Peyer's patch (tissue), 4 donors: Measurements from ENCODE around the gene STYK1. TPM values are rescaled to one million over a fixed set of nuclear protein-coding genes. Genes with fewer than 3 reads are reported as not detected.
A peak's percentile ranks its signal among the peaks of the same experiment; 100 is the strongest.

ENCODE experiments used
- DNase-seq, 3 donors: peaks; one replicate each; pipeline ENCODE4 v3.0.0-alpha.2; 2017 to 2019
- H3K27ac ChIP-seq, 4 donors: fragments of 200-600 bp; sonication (generic); one replicate each; pipeline ENCODE4 v1.5.1; 2016 to 2019
- H3K27me3 ChIP-seq, 2 donors: fragments of 200-600 bp; sonication (generic); one replicate each; pipeline ENCODE4 v1.5.1; 2019
- H3K36me3 ChIP-seq, 3 donors: fragments of 200-600 bp; sonication (generic); one replicate each; pipeline ENCODE4 v1.5.1; 2016 to 2019
- H3K4me1 ChIP-seq, 4 donors: fragments of 200-600 bp; sonication (generic); one replicate each; pipeline ENCODE4 v1.5.1; 2016 to 2019
- H3K4me3 ChIP-seq, 4 donors: fragments of 200-600 bp; sonication (generic); 1 replicate in 3 of 4; 2 replicates in 1 of 4; pipeline ENCODE4 v1.5.1; 2016 to 2019; ENCODE audit warnings: mild to moderate bottlenecking in 1 of 4
- H3K9me3 ChIP-seq, 4 donors: fragments of 200-600 bp; sonication (generic); one replicate each; pipeline ENCODE4 v1.5.1; 2016 to 2019; ENCODE audit warnings: mild to moderate bottlenecking in 1 of 4
- POLR2A ChIP-seq, 2 donors: fragments of 450-650 bp; IDR thresholded peaks; one replicate each; pipeline ENCODE4 v1.5.1; 2017; ENCODE audit warnings: antibody characterized with exemption in 2 of 2, mild to moderate bottlenecking in 2 of 2, moderate library complexity in 2 of 2
- total RNA-seq, 4 donors: library from RNA; depleted of rRNA; stranded (reverse); fragments of >200 nt; gene quantifications; one replicate each; pipeline ENCODE4 v1.1.0, GENCODE V29; 2016
- TF ChIP-seq, protein P1 (sequence below), 6 experiments: fragments of 450-650 bp in 4 of 6; fragments of 200-600 bp in 2 of 6; sonication (generic) in 1 of 6; IDR thresholded peaks; one replicate each; pipeline ENCODE4 v1.5.1; 2017 to 2019; ENCODE audit warnings: antibody characterized with exemption in 6 of 6, mild to moderate bottlenecking in 3 of 6, moderate library complexity in 1 of 6

Gene STYK1
- total RNA-seq, 4 donors from 2014 or later, result 5.8 to 43.1 (median 25.4) TPM

DNA sequence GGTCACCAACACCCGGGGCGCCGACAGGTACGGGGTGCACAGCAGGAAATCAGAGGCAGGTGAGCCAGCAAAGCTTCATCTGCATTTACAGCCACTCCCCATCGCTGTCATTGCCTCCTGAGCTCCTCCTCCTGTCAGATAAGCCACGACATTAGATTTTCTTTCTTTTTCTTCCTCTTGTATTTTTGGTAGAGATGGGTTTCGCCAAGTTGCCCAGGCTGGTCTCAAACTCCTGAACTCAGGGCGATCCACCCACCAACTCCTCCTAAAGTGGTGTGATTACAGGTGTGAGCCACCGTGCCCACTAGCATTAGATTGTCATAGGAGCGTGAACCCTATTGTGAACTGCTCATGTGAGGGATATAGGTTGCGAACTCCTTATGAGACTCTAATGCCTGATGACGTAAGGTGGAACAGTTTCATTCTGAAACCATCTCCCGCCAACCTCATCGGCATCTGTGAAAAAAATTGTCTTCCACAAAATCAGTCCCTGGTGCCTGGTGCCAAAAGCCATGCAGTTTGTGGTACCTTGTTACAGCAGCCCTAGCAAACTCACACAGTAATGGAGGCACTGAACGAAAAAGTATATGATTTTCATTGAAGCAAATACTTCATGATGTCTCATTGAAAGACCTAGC, 1.5 kb downstream of the STYK1 start:
- Histone ChIP-seq H3K36me3 (no peaks in the 10 kb centered on the region), H3K27me3 (no peaks in the 10 kb centered on the region), H3K9me3 (no peaks in the 10 kb centered on the region), H3K4me1 (peaks cover 0 to 10% (median 8%) of the 10 kb centered on the region in 4 donors), H3K4me3 (peak overlapping the region in 3 of 4 donors; percentile 20 to 62 (median 56)), H3K27ac (peak overlapping the region in 3 of 4 donors; percentile 73 to 83 (median 73))
- peak in 2 of 3 donors; percentile 77 to 84 for DNase-seq
- TF ChIP-seq POLR2A (IDR thresholded peaks at IDR 0.05), result peak; percentile 36 to 52
- TF ChIP-seq, protein P1, sequence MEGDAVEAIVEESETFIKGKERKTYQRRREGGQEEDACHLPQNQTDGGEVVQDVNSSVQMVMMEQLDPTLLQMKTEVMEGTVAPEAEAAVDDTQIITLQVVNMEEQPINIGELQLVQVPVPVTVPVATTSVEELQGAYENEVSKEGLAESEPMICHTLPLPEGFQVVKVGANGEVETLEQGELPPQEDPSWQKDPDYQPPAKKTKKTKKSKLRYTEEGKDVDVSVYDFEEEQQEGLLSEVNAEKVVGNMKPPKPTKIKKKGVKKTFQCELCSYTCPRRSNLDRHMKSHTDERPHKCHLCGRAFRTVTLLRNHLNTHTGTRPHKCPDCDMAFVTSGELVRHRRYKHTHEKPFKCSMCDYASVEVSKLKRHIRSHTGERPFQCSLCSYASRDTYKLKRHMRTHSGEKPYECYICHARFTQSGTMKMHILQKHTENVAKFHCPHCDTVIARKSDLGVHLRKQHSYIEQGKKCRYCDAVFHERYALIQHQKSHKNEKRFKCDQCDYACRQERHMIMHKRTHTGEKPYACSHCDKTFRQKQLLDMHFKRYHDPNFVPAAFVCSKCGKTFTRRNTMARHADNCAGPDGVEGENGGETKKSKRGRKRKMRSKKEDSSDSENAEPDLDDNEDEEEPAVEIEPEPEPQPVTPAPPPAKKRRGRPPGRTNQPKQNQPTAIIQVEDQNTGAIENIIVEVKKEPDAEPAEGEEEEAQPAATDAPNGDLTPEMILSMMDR (IDR thresholded peaks at IDR 0.05), result no peak

DNA sequence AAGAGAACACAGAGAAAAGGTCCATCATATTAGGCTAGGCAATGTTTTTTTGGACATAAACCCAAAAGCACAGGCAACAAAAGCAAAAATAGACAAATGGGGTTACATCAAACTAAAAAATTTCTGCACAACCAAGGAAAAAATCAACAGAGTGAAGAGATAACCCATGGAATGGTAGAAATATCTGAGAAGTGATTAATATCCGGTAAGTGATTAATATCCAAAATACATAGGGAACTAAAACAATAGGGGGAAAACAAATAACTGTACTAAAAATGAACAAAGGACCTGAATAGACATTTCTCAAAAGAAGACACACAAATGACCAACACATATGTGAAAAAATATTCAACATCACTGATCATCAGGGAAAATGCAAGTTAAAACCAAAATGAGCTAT, 4.3 kb downstream of the STYK1 start:
- Histone ChIP-seq H3K27me3 (no peaks in the 10 kb centered on the region), H3K27ac (no peak overlapping the region), H3K4me3 (no peak overlapping the region), H3K9me3 (no peaks in the 10 kb centered on the region), H3K4me1 (peaks cover 0 to 10% (median 6%) of the 10 kb centered on the region in 4 donors), H3K36me3 (no peaks in the 10 kb centered on the region)
- TF ChIP-seq POLR2A (IDR thresholded peaks at IDR 0.05), result no peak
- TF ChIP-seq, protein P1 (IDR thresholded peaks at IDR 0.05), result no peak
- no peak for DNase-seq

DNA sequence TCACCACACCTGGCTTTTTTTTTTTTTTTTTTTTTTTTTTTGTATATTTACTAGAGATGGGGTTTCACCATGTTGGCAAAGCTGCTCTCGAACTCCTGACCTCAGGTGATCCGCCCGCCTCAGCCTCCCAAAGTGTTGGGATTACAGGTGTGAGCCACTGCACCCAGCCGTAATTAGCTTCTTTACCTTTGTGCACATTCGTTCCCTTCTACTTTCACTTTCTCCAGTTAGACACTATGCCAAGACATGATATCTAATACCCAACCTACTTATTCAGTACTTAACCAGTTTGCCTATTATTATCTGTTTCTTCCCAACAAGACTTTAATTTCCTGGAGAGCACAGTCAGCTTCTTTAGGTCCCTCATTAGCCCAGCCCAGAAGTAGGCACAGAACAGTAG, 5.3 kb downstream of the STYK1 start:
- Histone ChIP-seq H3K4me3 (no peak overlapping the region), H3K9me3 (no peaks in the 10 kb centered on the region), H3K4me1 (peaks cover 0 to 4% (median 0%) of the 10 kb centered on the region in 4 donors), H3K27me3 (no peaks in the 10 kb centered on the region), H3K27ac (peak overlapping the region in 2 of 4 donors; percentile 17 to 19), H3K36me3 (no peaks in the 10 kb centered on the region)
- TF ChIP-seq POLR2A (IDR thresholded peaks at IDR 0.05), result no peak
- TF ChIP-seq, protein P1 (IDR thresholded peaks at IDR 0.05), result no peak
- DNase-seq, result no peak

DNA sequence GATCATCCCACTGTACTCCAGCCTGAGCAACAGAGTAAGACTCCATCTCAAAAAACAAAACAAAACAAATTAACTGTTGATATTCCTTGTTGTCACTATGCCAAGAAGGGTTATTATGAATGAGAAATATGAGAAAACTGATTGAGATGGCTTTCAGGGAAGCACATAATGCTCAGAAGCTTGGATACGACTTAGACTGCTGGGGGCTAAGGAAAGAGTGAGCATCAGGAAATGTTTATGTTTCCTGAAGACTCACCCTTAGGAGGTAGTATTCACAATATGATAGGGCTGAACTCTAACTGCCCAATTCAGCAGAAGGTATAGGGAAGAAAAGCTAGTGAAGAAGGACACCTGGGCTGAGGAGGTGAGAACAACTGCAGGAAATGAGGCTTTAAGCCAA, 6.3 kb downstream of the STYK1 start:
- Histone ChIP-seq H3K36me3 (no peaks in the 10 kb centered on the region), H3K27ac (no peak overlapping the region), H3K4me3 (no peak overlapping the region), H3K27me3 (no peaks in the 10 kb centered on the region), H3K9me3 (no peaks in the 10 kb centered on the region), H3K4me1 (peaks cover 0 to 4% (median 0%) of the 10 kb centered on the region in 4 donors)
- no peak for TF ChIP-seq POLR2A (IDR thresholded peaks at IDR 0.05)
- TF ChIP-seq, protein P1 (IDR thresholded peaks at IDR 0.05), result no peak
- no peak for DNase-seq

DNA sequence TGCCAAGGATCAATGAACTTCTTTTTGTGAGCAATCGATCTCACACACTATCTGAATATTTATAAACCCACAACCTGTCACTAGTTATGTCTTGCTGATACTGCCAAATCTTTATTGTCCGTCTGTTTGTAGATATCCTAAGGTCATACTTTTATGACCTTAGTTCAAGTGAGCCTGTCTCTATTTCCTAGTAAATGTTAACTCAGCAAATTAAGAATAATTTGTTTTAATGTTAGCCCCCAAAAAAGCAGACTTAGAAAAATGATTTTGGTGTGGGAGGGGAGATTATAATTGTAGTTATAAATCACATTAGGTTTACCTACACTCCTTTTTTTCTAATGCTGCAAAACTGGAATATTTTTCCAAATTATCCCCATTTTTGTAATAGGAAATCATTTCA, 9.4 kb downstream of the STYK1 start:
- Histone ChIP-seq H3K27me3 (no peaks in the 10 kb centered on the region), H3K27ac (peak overlapping the region in 2 of 4 donors; percentile 19 to 46), H3K4me1 (peaks cover 0 to 4% (median 0%) of the 10 kb centered on the region in 4 donors), H3K9me3 (no peaks in the 10 kb centered on the region), H3K36me3 (no peaks in the 10 kb centered on the region), H3K4me3 (no peak overlapping the region)
- DNase-seq, result no peak
- TF ChIP-seq, protein P1 (IDR thresholded peaks at IDR 0.05), result no peak
- TF ChIP-seq POLR2A (IDR thresholded peaks at IDR 0.05), result no peak
